ENCODE results near the gene RBFOX1.
"Not testable (repeated sequence)": the region's sequence is repeated elsewhere in the genome, so short reads cannot be mapped to it uniquely, and the experiment has no call there.

Gene RBFOX1

DNA sequence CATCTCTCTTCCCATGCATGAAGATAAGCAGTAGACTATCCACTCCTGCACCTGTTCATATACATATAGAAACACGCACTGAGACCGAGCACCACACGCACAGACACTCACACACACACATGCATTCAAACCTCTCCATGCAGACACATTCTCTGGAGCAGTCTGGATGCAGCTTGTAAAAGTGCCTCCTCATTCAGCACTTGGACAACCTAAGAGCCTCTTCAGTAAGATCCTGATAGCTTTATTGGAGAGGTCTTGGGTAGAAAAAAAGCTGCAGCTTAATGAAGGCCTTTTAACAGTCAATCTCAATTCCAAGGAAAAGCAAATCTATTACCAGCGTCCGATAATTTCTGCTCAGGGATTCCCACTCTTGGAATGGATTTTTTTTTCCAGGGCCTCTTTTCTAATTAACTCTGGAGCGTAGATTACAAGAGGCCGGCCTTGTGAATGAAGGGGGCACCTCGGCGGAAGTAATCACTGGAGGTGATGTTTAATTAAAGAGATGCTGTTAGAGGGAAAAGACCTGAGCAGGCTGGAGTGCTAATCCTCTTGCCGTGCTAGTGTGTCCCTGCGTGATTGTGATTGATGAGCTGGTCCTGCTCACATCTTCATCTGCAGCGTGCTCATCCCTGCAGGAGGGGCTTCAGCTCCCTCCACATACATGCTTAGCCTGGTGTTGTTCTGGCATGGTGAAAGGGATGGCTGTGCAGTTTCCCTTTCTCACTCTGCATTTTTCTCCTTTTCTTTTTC, 155.1 kb downstream of the RBFOX1 start:
- no peak for DNase-seq
- Mint-ChIP-seq H3K27ac (no peak overlapping the region), H3K36me3 (ENCODE audit: low read depth) (no peaks in the 10 kb centered on the region), H3K4me1 (no peaks in the 10 kb centered on the region), H3K9me3 (no peaks in the 10 kb centered on the region), H3K27me3 (ENCODE audit: low read depth, poor library complexity) (no peaks in the 10 kb centered on the region), H3K4me3 (no peak overlapping the region)
- no peak for TF ChIP-seq CTCF (IDR thresholded peaks at IDR 0.05)

GRCh38 chr16:7492122-7492521, 159.5 kb downstream of the RBFOX1 start:
- H3K36me3 Mint-ChIP-seq (ENCODE audit: low read depth), result no peaks in the 10 kb centered on the region
- no peak for TF ChIP-seq CTCF (IDR thresholded peaks at IDR 0.05)
- H3K27me3 Mint-ChIP-seq (ENCODE audit: low read depth, poor library complexity), result no peaks in the 10 kb centered on the region
- DNase-seq, result no peak
- no peak overlapping the region for H3K4me3 Mint-ChIP-seq
- H3K4me1 Mint-ChIP-seq, result no peaks in the 10 kb centered on the region
- H3K27ac Mint-ChIP-seq, result no peak overlapping the region
- no peaks in the 10 kb centered on the region for H3K9me3 Mint-ChIP-seq

DNA sequence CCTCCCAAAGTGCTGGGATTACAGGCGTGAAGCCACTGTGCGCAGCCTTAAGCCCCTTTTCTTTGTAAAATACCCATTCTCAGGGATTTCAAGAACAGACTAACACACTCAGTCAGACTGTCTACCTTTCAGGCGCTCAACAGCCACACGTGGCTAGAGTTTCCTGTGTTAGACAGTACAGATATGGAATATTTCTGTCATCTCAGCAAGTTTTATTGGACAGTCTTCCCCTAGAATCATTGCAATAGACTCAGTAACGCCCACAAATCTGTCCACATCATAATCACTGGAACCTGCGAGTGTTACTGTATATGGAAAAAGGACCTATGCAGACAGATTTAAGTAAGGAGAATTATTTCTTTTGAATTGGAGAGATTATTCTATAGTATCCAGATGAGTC, 160.5 kb downstream of the RBFOX1 start:
- no peak for TF ChIP-seq CTCF (IDR thresholded peaks at IDR 0.05)
- no peak overlapping the region for H3K27ac Mint-ChIP-seq
- H3K4me1 Mint-ChIP-seq, result no peaks in the 10 kb centered on the region
- DNase-seq, result no peak
- H3K4me3 Mint-ChIP-seq, result no peak overlapping the region
- no peaks in the 10 kb centered on the region for H3K36me3 Mint-ChIP-seq (ENCODE audit: low read depth)
- no peaks in the 10 kb centered on the region for H3K9me3 Mint-ChIP-seq
- no peaks in the 10 kb centered on the region for H3K27me3 Mint-ChIP-seq (ENCODE audit: low read depth, poor library complexity)

DNA sequence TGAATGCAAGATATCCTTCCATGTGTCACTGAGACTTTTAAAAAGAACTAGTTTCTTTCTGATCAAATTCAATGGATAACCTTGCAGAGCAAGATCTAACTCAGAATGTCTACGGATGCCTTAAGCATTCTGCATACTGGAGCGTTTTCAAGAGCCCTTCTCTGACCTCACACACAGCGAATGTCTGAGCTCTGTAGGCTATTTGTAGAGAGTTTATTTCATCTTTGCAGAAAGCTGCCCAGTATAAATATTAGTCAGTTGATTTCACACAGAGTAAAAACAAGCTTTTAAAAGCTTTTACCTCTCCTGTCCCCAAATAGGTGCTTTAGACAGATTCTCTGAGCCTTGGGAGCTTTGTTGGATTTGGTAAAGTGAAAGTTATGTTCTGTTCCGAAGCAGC, 165.0 kb downstream of the RBFOX1 start:
- peaks cover 11% of the 10 kb centered on the region for H3K4me1 Mint-ChIP-seq
- no peaks in the 10 kb centered on the region for H3K9me3 Mint-ChIP-seq
- no peaks in the 10 kb centered on the region for H3K36me3 Mint-ChIP-seq (ENCODE audit: low read depth)
- no peak for TF ChIP-seq CTCF (IDR thresholded peaks at IDR 0.05)
- DNase-seq, result no peak
- peaks cover 4% of the 10 kb centered on the region for H3K27me3 Mint-ChIP-seq (ENCODE audit: low read depth, poor library complexity)
- no peak overlapping the region for H3K27ac Mint-ChIP-seq
- H3K4me3 Mint-ChIP-seq, result no peak overlapping the region

DNA sequence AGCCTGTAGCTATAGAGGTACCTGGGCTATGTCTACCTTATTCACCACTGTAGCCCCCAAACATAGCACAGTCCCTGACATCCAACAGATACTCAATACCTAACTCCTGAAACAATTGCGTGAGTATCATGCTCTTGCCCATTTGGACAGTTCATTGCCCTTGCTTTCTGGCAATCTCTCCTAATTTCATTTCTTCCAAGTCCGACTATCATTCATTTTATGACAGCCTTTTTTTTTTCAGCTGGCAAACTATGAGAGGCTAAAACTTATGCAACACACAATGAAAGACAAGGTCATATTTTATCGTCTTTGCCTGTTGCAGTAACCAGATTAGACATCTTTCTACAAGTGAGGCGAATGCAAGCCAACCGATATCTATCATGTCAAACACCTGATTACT, 169.2 kb downstream of the RBFOX1 start:
- peaks cover 16% of the 10 kb centered on the region for H3K4me1 Mint-ChIP-seq
- H3K36me3 Mint-ChIP-seq (ENCODE audit: low read depth), result no peaks in the 10 kb centered on the region
- DNase-seq, result no peak
- H3K4me3 Mint-ChIP-seq, result no peak overlapping the region
- no peak overlapping the region for H3K27ac Mint-ChIP-seq
- H3K27me3 Mint-ChIP-seq (ENCODE audit: low read depth, poor library complexity), result peaks cover 4% of the 10 kb centered on the region
- no peak for TF ChIP-seq CTCF (IDR thresholded peaks at IDR 0.05)
- H3K9me3 Mint-ChIP-seq, result no peaks in the 10 kb centered on the region

DNA sequence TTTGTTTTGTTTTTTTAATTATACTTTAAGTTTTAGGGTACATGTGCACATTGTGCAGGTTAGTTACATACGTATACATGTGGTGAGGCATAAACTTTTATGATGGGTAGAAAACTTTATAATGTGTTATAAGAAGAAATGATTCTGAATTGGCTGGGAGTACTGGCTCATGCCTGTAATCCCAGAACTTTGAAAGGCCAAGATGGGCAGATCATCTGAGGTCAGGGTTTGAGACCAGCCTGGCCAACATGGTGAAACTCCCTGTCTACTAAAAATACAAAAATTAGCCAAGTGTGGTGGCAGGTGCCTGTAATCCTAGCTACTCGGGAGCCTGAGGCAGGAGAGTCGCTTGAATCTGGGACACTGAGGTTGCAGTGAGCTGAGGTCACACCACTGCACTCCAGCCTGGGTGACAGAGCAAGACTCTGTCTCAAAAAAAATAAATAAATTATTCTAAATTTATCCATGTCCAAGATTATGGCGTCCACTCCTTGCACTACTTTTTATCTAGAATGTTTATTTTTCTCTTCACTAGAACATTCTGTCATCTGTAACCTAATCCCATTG, 170.0 kb downstream of the RBFOX1 start:
- H3K27me3 Mint-ChIP-seq (ENCODE audit: low read depth, poor library complexity); H3K27ac Mint-ChIP-seq; DNase-seq; H3K36me3 Mint-ChIP-seq (ENCODE audit: low read depth); H3K4me3 Mint-ChIP-seq; H3K9me3 Mint-ChIP-seq: not testable (repeated sequence)
- peaks cover 16% of the 10 kb centered on the region for H3K4me1 Mint-ChIP-seq

Measured in nephron progenitor cell (in vitro differentiated cells).